Fibroblast of skin of right biceps (primary cell): Measurements from ENCODE around the gene CFAP61.
A peak's percentile ranks its signal among the peaks of the same experiment; 100 is the strongest.
"Not testable (repeated sequence)": the region's sequence is repeated elsewhere in the genome, so short reads cannot be mapped to it uniquely, and the experiment has no call there.

Source experiments
- DNase-seq: peaks from one replicate; pipeline ENCODE4 v3.0.0-alpha.2; 2013

Gene CFAP61

DNA sequence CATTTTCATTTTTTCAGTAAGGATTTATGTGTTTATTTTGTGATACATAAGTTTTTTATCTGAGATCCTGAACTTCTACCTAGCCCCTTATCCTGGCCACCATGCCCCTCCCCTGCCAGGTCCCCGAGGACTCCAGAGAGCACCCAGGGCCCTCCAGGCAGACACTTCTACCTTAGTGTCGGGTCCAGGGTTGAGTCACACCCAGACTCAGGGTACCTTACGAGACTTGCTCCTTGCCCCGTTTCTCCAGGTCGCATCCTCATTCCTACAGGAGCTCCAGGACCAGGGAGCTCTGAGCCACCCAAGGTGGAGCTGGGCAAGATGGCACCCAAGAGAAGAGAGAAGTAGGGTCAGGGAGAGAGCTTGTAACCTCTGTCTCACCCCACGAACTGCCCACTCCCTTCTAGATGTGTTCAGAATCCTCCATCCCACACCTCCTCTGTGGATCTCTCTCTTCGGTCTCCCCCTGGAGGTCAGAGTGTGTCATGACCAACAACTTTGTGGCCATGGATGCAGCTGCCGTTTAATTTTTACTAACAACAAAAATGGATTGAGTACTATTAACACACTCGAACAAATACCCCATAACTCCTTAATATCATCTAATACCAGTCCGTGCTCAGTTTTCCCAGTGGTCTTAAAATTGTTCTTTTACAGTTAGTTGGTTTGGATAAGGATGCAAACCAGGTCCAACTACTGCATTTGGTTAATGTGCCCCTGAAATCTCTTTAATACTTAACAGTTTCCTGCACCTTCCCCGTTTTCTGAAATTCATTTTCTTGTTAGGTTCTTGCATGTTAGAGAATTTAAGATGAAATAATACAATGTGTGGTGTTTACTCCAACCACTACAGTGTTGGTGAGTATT lies 185.0 kb downstream of the CFAP61 start:
- peak; percentile 26 for DNase-seq

DNA sequence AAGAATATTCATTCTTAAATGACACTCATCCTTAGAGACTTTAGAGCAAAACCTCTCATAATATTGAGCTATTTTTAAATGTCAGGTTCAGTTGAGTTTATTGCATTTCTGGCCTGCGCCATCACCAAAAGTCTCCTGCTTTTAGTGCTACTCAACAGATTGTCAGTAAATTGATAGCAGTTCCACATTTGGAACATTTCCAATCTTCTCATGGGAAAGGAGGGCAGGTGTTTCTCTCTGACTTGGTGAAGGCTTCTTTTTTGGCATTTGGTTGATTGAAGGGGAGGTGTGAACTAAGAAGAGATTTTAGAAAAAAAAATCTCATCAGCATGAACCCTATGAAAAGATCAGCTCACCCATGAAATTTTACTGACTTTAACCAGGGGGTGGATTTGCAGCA lies 189.6 kb downstream of the CFAP61 start:
- DNase-seq = no peak

DNA sequence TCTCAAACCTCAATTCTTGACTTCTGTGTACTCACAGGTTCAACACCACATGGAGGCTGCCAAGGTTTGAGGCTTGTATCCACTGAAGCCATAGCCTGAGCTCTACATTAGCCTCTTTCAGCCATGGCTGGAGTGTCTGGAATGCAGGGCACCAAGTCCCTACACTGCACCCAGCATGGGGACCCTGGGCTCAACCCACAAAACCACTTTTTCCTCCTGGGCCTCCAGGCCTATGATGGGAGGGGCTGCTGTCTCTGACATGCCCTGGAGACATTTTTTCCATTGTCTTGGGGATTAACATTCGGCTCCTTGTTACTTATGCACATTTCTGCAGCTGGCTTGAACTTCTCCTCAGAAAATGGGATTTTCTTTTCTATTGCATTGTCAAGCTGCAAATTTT lies 192.1 kb downstream of the CFAP61 start:
- DNase-seq = not testable (repeated sequence)

DNA sequence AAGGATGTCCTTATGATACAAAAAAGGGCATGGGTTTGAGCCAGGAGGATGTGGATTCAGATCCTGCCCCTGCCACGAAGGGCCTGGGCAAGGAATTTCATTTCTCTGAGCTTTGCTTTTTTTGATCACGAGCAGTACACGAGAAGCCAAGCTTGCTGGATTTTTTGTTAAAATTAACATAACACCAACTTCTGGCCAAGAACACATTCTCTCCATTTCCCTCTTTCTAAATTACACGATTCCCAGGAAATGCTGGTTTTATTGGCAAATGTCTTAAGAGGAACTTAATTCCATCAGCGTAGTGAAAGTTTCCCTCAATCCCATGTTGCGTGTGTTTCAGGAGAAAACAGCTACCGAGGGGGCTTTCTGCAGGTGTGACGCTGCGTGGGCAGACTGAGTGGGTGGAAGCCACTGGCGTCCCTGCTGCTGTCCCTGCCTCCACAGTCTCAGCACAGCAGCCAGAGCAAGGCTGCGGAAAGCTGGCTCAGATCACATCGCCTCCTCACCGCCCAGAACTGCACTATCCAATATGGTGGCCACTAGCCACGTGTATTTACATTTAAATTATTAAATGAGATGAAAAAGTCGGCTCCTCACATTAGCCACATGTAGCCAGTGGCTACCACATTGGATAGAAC lies 194.8 kb downstream of the CFAP61 start:
- DNase-seq = no peak

DNA sequence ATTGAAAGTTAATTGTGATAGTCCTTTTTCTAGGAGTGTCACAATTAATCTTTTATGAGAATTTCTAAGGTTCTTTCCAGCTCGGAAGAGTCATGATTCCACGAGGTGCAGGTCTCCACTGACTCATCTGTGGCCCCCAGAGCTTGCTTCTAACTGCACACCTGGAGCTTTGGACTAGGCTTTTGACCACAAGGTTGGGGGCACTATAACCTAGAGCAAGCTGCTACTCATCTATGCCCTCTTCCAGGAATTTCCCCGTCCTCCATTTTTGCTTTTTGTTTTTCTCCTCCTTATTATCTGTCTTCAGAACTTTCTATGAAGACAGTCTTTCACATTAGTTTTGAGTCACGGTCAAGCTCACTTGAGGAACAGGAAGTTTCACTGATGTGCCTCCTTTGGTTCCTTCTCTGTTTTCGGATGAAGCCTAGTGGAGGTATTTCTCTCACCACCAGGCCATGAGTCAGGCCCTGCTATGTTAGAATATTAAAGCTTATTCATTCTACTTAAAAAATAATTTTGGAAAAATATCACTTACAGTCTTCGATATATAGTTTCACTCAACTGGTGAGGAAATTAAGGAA lies 196.4 kb downstream of the CFAP61 start:
- DNase-seq = no peak

DNA sequence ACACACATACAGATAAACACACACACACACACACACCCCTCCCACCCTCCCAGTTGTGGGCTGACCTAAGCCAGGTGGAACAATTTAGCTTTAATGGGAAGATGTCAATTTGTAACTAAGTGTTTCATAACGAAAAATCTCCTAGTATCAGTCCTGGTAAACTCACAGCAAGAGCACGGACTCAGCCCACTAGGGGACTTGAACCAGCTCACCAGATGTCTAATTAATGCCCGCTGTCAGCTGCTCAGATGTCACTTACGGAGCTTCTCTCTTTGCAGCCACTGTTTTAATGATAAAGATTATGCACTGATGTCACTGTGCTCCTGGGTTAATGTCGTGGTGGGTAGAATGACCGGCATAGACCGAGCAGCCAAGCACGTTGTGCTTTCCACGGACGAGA lies 199.0 kb downstream of the CFAP61 start:
- no peak for DNase-seq

DNA sequence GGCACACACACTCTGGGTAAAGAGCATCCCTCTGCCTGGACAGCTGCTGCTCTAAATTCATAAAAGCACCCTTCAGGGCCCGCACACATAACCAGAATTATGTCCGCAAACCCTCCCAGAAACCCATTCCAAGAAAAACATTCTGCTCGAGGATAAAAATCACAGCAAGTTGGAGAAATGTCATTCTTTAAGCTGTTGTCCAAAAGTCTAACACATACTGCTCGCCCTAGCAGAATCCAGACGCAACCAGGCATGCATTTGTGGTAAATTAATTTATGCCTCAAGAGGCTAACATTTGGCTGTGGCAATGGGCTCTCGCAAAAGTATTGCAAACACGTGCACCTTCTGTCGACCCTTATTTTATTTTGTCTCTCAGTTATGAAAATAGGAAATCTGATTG lies 199.5 kb downstream of the CFAP61 start:
- DNase-seq = no peak

DNA sequence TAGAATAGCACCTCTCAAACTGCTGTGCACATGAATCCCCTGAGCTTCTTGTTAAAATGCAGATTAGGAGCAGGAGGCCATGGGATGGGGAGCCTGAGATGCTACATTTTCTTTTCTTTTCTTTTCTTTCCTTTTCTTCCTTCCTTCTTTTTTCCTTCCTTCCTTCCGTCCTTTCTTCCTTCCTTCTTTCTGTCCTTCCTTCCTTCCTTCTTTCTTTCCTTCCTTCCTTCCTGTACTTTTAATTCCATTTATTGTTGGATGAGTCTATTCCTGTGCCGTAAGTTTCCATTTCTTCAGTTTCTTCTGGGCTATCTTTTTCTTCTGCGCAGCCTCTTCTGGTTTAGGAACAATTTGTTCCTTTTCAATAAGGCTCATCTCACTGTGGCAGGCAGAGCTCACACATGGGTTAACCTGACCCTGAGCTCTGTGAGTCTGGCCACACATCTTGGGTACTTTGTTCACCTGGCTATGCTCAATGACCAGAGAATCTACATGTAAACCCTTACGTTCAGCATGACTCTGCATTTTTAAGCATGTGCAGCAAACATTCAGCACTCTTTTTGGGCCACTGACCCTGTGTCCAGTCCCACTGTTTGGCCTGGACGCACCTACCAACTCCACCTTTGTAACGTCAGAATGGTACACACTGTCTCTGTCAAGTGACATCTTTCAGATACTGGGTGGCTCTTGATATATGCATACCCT lies 200.9 kb downstream of the CFAP61 start:
- no peak for DNase-seq

DNA sequence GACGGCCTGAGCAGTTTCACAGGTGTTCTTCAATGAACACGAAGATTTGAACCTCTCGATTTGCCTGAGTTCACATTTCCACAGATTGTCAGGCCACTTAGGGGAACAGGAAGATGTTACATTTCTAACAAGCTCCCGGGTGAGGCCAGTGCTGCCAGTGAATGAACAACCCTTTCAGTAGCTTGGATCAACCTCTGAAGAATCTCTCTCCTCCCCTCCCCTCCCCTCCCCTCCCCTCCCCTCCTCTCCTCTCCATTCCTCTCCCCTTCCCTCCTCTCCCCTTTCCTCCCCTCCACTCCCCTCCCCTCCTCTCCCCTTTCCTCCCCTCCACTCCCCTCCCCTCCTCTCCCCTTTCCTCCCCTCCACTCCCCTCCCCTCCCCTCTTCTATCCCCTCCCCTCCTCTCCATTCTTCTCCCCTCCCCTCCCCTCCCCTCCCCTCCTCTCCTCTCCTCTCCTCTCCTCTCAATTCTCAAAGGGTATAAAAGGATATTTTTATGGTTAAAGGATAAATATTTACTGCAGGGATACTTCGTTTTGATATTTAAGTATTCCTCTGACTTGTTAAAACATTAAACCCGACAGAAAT lies 201.5 kb downstream of the CFAP61 start:
- DNase-seq = no peak

DNA sequence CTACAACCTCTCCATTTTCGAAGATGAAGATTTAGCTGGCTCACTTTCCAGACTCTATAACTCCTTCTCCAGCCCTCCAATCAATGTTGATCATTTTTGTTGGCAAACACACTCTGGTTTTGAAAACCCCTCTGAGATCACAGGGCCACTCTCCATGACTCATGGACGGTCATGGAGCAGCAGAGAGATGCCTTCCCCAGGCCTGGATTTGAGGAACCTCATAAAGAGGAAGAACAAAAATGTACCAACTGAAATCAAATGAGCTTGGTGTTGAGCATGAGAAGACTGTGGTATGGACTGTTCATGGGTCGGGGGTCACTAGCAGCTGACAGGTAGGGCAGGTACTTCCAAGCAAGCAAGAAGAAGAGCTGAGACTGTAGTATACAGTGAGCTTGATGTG lies 202.8 kb downstream of the CFAP61 start:
- no peak for DNase-seq

DNA sequence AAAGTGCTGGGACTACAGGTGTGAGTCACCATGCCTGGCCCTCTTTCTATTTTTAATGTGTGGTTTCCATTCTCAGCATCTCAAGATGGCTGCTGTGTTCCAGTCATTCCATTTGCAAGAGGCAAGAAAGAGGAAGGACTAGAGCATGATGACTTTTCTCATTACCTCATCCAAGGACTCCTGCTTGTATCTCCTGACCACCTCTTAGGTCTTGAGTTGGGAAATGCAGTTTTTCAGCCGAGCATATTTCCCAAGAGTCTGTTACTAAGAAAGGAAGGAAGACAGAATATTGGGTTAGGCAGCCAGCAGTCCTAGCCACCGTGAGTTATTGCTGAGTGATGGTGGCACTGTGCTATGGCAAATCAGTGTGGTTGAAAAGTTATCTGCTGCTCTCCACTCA lies 207.2 kb downstream of the CFAP61 start:
- DNase-seq = peak; percentile 1

DNA sequence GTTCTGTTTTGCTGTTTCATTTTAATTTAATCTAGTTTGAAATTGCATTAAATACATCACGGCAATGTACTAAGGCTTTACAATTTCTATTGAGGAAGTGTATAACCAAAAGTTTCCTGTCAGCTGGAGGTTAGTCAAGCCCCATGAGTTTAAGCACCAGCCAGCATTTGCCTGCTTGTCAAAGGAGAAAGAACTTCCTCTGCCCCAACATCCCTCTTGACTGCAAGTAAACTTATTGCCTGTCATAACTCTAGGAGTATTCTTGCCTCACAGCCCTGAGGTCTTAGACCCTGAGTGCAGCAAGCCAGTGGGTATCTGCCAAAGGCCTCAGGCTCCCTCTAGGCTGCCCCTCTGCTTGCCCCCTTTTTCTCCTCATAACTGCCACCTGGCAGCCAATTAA lies 208.8 kb downstream of the CFAP61 start:
- no peak for DNase-seq

DNA sequence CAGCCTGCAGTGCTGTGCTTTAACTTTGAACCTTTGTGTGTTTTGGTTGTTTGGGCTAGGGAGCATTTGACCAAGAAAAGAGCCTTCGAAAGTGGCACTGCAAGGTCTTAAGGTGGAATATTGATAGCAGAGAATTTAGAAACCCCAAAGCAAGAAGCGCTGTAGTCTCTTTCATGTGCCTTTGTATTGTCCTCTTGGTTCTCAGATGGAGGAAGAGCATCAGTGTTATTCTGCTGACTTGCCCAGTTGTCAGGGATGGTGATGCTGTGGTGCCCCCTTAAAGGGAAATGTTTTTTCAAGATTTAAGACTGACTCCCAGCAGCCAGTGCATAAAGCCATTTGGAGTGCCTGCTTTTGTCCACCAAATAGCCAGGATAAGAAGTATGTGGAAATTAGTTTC lies 212.9 kb downstream of the CFAP61 start:
- no peak for DNase-seq

DNA sequence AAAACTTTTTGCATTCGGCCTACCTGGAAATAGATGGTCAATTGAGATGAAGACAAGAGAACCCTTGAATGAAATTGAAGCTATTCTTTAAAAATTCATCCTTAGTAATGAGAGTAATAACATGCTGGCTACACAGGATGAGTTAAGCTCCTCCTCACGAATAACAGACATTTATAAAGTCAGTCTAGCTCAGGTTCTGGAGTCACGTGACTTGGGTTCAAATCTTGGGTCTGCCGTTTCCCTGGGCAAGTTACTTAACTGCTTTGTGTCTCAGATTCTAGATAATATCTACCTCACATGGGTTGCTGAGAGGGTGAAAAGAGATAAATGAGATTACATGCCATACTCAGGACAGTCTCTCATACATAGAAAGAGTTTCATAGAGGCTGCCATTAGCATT lies 214.2 kb downstream of the CFAP61 start:
- DNase-seq = no peak

DNA sequence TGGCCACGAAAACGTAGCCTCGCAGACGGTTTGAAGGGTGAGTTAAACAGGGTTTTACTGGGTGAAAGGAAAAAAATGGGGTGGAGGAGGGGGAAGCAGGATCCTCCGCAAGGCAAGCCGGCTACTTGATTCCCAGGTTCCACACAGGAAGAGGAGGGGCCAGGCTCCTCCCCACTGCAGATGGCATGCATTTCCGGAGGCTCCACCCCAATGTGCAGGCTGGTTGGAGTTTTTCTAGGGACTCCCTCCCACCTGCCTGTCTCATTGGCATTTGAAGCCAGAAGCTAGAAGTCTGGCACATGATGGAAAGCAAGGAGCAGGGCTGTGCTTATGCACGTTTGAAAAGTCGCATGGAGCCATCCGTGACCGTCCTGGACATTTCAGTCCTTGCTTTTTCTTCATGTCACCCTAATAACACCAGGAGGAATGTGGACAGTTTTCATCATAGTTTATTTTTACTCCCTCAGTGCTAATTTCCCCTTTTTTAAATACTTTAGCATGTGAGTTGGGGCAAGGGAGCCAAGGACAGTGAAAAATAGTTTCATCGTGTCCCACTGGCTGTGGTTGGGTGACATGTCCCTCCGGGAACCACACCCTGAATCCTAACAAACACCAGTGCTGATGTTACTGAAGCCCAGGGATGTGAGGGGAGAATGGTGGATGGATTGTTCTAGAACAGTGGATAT lies 215.5 kb downstream of the CFAP61 start:
- no peak for DNase-seq

DNA sequence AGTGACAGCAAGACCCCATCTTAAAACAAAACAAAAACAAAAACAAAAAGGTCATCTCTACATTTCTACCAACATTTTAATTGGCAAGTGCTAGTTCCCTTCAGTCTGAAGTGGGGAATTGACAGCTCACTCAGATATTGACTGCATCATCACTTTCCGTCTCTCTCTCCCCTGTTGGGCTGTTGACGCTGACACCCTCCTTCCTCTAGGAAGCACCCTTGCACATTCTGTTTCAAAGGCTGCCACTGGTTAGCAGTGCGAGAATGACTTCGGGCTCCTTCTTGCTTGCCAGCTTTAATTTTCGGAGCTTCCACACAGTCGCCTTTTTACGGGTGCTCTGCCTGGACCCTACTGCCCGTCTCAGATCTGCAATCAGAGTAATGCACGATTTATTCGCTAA lies 218.9 kb downstream of the CFAP61 start:
- DNase-seq = no peak

DNA sequence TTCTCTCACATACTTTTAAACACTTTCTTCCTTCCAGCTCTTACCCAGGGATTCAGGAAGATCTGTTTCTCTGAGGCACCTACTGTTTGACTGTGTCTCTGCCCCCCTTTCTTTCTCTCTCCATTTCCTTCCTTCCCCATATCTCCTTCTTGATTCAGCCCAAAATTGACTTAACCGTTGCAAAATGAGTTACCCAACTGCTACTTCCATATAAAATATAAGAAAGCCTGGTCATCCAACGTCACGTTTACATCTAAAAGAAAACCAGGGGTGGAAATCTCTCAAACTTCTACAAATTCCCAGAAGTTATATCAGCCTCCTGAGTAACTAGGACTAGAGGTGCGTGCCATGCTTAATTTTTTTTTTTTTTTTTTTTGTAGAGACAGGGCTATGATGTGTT lies 220.4 kb downstream of the CFAP61 start:
- DNase-seq = no peak

DNA sequence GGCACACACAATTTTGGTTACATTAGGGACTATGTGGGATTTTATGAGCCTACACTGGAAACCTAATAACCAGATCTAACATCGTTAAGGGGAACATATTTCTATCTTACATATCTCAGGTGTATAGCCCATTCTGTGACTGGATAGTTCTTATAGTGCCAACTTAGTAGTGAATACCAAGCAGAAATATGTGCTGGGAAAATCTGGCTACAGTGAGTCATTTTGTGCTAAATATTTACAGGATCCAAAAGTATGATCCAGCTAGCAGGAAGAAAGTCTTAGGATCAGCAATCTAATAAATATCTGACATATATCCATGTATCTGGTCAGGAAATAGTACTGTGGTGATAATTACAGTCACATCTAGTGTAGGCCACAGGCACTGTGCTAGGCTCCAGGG lies 221.0 kb downstream of the CFAP61 start:
- DNase-seq = no peak

DNA sequence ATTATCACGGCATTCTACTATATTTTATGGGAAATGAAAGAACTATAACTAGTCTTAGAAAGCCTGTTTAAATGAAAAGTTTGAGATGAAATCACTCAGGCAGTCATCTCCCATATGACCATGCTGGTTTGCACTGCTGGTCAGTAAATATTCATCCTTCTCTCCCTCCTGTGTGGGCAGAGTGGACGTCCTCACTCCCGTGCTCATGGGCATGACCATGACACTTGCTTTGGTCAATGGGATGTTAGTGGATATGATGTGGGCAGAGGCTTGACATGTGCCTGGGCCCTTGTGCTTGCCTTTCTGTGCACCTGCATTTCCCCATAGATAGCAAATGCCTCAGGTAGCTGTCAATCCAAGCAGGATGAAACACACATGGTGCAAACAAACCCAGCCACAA lies 222.5 kb downstream of the CFAP61 start:
- no peak for DNase-seq

DNA sequence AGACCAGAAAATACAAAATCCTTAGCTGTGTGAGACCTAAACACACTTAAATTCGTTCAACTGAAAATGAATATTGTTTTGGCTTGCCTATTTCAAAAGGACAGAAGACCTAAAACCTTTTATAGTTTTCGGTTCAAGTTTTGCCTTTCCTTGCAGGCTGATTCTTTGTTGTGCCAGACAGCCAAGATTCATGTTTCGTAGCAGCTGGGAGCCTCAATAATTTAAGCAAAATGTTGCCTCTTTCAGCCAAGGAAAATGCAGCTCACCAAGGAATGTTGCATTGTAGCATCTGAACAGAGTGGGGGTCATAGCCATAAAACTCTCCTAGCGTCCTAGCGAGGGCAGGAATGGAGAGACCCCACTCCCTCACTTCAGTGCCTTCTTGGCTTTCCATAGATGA lies 223.3 kb downstream of the CFAP61 start:
- no peak for DNase-seq

DNA sequence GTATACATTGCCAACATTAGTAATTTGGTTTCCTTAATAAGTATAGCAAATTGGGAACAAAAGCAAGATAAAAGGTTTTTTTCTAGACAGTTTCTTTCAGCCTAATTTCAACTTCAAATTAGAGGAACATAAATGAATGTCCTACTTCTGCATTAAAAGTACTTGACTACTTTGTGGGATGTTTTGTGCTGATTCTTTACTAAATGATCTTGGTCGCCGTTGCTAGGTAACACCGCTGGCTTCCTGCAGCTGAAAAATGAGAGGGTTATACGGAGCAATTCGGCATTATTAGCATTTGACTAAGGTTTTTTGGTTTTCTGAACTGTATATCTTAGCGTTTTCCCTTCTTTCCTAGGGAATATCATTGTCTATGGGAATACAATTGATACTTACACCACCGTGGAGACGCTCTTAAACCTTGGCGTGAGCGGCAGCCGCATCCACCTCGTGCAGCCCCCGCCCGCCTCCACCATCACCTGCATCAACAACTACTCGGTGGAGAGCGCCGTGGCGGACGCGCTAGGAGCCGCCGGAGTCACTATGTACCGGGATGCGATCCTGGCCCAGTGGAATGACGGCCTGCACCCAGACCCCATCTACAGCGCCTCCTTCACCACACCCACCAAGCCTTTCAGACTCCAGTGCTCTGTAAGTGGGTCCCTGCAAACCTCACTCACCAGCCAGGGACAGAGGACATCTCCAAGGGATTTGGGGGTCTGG lies 224.6 kb downstream of the CFAP61 start:
- DNase-seq = no peak

DNA sequence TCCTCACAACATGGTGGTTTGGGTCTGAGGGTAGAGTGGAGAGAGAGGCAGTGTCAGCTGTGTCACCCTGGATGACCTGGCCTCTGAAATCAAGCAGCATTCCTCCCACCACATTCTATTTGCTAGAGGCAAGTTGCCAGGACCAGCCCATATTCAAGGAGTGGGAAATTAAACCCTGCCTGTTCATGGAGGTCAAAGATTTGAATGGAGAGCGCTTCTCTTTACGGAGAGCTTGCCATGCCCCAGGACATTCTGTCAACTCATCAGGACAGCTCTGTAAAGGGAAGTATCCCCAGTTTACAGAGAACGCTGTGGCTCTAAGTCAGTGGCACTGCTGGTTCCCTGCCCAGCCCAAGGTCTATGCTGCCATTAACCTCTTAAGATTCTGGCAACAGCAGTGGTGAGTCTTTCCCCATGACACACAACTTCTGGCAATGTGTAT lies 225.6 kb downstream of the CFAP61 start:
- no peak for DNase-seq
